SK-N-SH treated with all-trans-retinoic acid at 6 μM for 48 hours (cell line): ENCODE results near the gene LIPM.

Experiments used
- ATAC-seq: fragments of 200-7000 bp; cut with Tn5 transposase; 3 replicates; pipeline ENCODE4 v1.9.1; 2020; ENCODE audit warnings: mild to moderate bottlenecking, moderate library complexity
- ARNTL ChIP-seq: fragments of 450-650 bp; formaldehyde crosslinking; IDR thresholded peaks from 2 replicates; pipeline ENCODE4 v1.5.0; 2020; ENCODE audit warnings: low read depth, mild to moderate bottlenecking, moderate library complexity, borderline replicate concordance
- BACH2 ChIP-seq: fragments of 250-450 bp; sonication (Bioruptor Pico); IDR thresholded peaks from 2 replicates; pipeline ENCODE4 v1.9.0; 2021; ENCODE audit warnings: mild to moderate bottlenecking, borderline replicate concordance
- CSDC2 ChIP-seq: fragments of 250-450 bp; sonication (Bioruptor Pico); IDR thresholded peaks from 2 replicates; pipeline ENCODE4 v1.5.0; 2020; ENCODE audit warnings: mild to moderate bottlenecking, moderate library complexity
- ESRRG ChIP-seq: fragments of 250-450 bp; sonication (Bioruptor Pico); IDR thresholded peaks from 2 replicates; pipeline ENCODE4 v1.6.1; 2021; ENCODE audit warnings: mild to moderate bottlenecking
- GLIS3 ChIP-seq: fragments of 250-450 bp; sonication (Bioruptor Pico); IDR thresholded peaks from 2 replicates; pipeline ENCODE4 v1.5.0; 2020; ENCODE audit warnings: mild to moderate bottlenecking, moderate library complexity
- PPARA ChIP-seq: fragments of 250-450 bp; sonication (Bioruptor Pico); IDR thresholded peaks from 2 replicates; pipeline ENCODE4 v1.5.0; 2020; ENCODE audit warnings: mild to moderate bottlenecking, borderline replicate concordance
- TCF4 ChIP-seq: fragments of 250-450 bp; sonication (Bioruptor Pico); IDR thresholded peaks from 2 replicates; pipeline ENCODE4 v1.8.0; 2021; ENCODE audit warnings: mild to moderate bottlenecking, moderate library complexity, borderline replicate concordance
- TOX ChIP-seq: fragments of 250-450 bp; sonication (Bioruptor Pico); IDR thresholded peaks from 2 replicates; pipeline ENCODE4 v1.8.0; 2021; ENCODE audit warnings: mild to moderate bottlenecking, moderate library complexity, borderline replicate concordance
- ZC3H10 ChIP-seq: fragments of 250-450 bp; sonication (Bioruptor Pico); IDR thresholded peaks from 2 replicates; pipeline ENCODE4 v1.5.1; 2021; ENCODE audit warnings: mild to moderate bottlenecking, moderate library complexity
- ZFP3 ChIP-seq: fragments of 250-450 bp; sonication (Bioruptor Pico); IDR thresholded peaks from 2 replicates; pipeline ENCODE4 v1.5.0; 2020; ENCODE audit warnings: mild to moderate bottlenecking, moderate library complexity
- ZFP30 ChIP-seq: fragments of 450-650 bp; formaldehyde crosslinking; IDR thresholded peaks from 2 replicates; pipeline ENCODE4 v1.5.0; 2022; ENCODE audit warnings: mild to moderate bottlenecking, moderate library complexity
- ZNF565 ChIP-seq: fragments of 450-650 bp; formaldehyde crosslinking; conservative IDR thresholded peaks from 2 replicates; pipeline ENCODE4 v1.5.0; 2020; ENCODE audit warnings: low read depth, mild to moderate bottlenecking, moderate library complexity
- ZNF70 ChIP-seq: fragments of 450-650 bp; formaldehyde crosslinking; IDR thresholded peaks from 2 replicates; pipeline ENCODE4 v1.5.0; 2020; ENCODE audit warnings: mild to moderate bottlenecking, moderate library complexity
- ZNF8 ChIP-seq: fragments of 450-650 bp; formaldehyde crosslinking; IDR thresholded peaks from 2 replicates; pipeline ENCODE4 v1.5.0; 2020; ENCODE audit warnings: mild to moderate bottlenecking, moderate library complexity
- TF ChIP-seq, protein P1 (sequence below): fragments of 250-450 bp; sonication (Bioruptor Pico); IDR thresholded peaks from 2 replicates; pipeline ENCODE4 v1.8.0; 2021; ENCODE audit warnings: low read depth, mild to moderate bottlenecking, moderate library complexity, borderline replicate concordance
- TF ChIP-seq, protein P2 (sequence below): fragments of 250-450 bp; sonication (Bioruptor Pico); IDR thresholded peaks from 2 replicates; pipeline ENCODE4 v1.8.0; 2020; ENCODE audit warnings: mild to moderate bottlenecking, moderate library complexity, borderline replicate concordance
- TF ChIP-seq, protein P3 (sequence below): fragments of 250-450 bp; sonication (Bioruptor Pico); IDR thresholded peaks from 2 replicates; pipeline ENCODE4 v1.5.1; 2020; ENCODE audit warnings: low read depth, mild to moderate bottlenecking, moderate library complexity
- TF ChIP-seq, protein P4 (sequence below): fragments of 250-450 bp; sonication (Bioruptor Pico); IDR thresholded peaks from 2 replicates; pipeline ENCODE4 v1.5.0; 2020; ENCODE audit warnings: mild to moderate bottlenecking, moderate library complexity

Gene LIPM

GRCh38 chr10:88841316-88842111 lies 39.0 kb downstream of the LIPM start:
- no peak for TF ChIP-seq GLIS3 (CRISPR knock-in tag)
- no peak for TF ChIP-seq BACH2
- TF ChIP-seq TOX: no peak
- TF ChIP-seq, protein P1, sequence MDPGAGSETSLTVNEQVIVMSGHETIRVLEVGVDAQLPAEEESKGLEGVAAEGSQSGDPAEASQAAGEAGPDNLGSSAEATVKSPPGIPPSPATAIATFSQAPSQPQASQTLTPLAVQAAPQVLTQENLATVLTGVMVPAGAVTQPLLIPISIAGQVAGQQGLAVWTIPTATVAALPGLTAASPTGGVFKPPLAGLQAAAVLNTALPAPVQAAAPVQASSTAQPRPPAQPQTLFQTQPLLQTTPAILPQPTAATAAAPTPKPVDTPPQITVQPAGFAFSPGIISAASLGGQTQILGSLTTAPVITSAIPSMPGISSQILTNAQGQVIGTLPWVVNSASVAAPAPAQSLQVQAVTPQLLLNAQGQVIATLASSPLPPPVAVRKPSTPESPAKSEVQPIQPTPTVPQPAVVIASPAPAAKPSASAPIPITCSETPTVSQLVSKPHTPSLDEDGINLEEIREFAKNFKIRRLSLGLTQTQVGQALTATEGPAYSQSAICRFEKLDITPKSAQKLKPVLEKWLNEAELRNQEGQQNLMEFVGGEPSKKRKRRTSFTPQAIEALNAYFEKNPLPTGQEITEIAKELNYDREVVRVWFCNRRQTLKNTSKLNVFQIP (CRISPR knock-in tag): no peak
- no peak for ATAC-seq

GRCh38 chr10:88843171-88843570 lies 40.6 kb downstream of the LIPM start:
- no peak for ATAC-seq
- TF ChIP-seq ZFP3 (CRISPR knock-in tag) (no peak), PPARA (CRISPR knock-in tag) (no peak), ZNF70 (CRISPR knock-in tag) (no peak)
- TF ChIP-seq, protein P2, sequence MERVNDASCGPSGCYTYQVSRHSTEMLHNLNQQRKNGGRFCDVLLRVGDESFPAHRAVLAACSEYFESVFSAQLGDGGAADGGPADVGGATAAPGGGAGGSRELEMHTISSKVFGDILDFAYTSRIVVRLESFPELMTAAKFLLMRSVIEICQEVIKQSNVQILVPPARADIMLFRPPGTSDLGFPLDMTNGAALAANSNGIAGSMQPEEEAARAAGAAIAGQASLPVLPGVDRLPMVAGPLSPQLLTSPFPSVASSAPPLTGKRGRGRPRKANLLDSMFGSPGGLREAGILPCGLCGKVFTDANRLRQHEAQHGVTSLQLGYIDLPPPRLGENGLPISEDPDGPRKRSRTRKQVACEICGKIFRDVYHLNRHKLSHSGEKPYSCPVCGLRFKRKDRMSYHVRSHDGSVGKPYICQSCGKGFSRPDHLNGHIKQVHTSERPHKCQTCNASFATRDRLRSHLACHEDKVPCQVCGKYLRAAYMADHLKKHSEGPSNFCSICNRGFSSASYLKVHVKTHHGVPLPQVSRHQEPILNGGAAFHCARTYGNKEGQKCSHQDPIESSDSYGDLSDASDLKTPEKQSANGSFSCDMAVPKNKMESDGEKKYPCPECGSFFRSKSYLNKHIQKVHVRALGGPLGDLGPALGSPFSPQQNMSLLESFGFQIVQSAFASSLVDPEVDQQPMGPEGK: no peak
- TF ChIP-seq, protein P1 (CRISPR knock-in tag): no peak

GRCh38 chr10:88848499-88848898 lies 46.0 kb downstream of the LIPM start:
- ATAC-seq: peak; percentile 84
- TF ChIP-seq ZC3H10 (CRISPR knock-in tag): 0 out of 2 replicates have a peak, but pooled peaks have one; percentile 11
- TF ChIP-seq CSDC2 (CRISPR knock-in tag): no peak

DNA sequence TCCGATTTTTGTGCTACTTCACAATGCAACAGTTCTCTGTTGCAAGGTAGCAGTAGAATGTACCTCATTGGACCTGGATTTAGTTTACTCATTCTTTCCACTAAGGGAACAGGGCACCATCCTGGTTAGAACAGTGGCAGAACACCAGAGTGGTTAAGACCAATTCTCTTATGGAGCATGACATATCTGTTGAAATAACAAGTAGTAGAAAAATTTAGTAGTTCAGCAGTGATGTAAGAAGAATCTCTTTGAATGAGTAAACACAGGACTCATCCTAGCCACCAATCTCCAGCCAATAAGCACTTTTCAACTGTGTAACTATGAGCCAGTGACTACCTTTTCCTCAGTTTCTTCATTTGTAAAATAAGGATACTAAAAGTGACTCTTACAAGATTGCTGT lies 46.7 kb downstream of the LIPM start:
- TF ChIP-seq ZNF8 (CRISPR knock-in tag) (no peak), PPARA (CRISPR knock-in tag) (no peak), ZNF70 (CRISPR knock-in tag) (no peak), TCF4 (CRISPR knock-in tag) (no peak), CSDC2 (CRISPR knock-in tag) (no peak), ZNF565 (CRISPR knock-in tag) (no peak), ESRRG (CRISPR knock-in tag) (no peak)
- TF ChIP-seq, protein P3, sequence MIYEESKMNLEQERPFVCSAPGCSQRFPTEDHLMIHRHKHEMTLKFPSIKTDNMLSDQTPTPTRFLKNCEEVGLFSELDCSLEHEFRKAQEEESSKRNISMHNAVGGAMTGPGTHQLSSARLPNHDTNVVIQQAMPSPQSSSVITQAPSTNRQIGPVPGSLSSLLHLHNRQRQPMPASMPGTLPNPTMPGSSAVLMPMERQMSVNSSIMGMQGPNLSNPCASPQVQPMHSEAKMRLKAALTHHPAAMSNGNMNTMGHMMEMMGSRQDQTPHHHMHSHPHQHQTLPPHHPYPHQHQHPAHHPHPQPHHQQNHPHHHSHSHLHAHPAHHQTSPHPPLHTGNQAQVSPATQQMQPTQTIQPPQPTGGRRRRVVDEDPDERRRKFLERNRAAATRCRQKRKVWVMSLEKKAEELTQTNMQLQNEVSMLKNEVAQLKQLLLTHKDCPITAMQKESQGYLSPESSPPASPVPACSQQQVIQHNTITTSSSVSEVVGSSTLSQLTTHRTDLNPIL (CRISPR knock-in tag): no peak
- ATAC-seq: peak; percentile 42; the same call in 2 of the 3 replicates

DNA sequence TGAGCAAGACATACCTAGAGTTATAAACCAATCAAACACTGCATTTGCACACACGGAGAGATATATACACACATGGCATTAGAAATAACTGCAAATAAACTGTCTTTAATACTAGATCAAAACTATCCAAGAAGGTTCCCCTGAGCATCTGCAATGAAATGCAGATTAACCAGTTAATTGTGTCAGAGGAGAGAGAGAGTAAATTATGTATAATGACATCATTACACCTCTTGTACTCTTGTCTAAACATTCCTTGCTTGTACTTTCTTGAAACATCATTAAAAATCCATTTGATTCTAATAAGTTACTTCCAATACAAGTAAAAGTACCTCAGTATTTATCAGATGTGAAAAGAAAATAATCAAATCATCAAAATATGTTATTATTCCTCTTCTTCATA lies 48.2 kb downstream of the LIPM start:
- no peak for ATAC-seq
- TF ChIP-seq GLIS3 (CRISPR knock-in tag) (no peak), ZNF70 (CRISPR knock-in tag) (no peak), ZNF8 (CRISPR knock-in tag) (no peak), TCF4 (CRISPR knock-in tag) (no peak), ZFP3 (CRISPR knock-in tag) (no peak), PPARA (CRISPR knock-in tag) (no peak), ESRRG (CRISPR knock-in tag) (no peak), ZFP30 (CRISPR knock-in tag) (no peak), ARNTL (CRISPR knock-in tag) (no peak)
- TF ChIP-seq, protein P2: no peak
- TF ChIP-seq, protein P4, sequence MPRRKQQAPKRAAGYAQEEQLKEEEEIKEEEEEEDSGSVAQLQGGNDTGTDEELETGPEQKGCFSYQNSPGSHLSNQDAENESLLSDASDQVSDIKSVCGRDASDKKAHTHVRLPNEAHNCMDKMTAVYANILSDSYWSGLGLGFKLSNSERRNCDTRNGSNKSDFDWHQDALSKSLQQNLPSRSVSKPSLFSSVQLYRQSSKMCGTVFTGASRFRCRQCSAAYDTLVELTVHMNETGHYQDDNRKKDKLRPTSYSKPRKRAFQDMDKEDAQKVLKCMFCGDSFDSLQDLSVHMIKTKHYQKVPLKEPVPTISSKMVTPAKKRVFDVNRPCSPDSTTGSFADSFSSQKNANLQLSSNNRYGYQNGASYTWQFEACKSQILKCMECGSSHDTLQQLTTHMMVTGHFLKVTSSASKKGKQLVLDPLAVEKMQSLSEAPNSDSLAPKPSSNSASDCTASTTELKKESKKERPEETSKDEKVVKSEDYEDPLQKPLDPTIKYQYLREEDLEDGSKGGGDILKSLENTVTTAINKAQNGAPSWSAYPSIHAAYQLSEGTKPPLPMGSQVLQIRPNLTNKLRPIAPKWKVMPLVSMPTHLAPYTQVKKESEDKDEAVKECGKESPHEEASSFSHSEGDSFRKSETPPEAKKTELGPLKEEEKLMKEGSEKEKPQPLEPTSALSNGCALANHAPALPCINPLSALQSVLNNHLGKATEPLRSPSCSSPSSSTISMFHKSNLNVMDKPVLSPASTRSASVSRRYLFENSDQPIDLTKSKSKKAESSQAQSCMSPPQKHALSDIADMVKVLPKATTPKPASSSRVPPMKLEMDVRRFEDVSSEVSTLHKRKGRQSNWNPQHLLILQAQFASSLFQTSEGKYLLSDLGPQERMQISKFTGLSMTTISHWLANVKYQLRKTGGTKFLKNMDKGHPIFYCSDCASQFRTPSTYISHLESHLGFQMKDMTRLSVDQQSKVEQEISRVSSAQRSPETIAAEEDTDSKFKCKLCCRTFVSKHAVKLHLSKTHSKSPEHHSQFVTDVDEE (CRISPR knock-in tag): no peak
- TF ChIP-seq, protein P3 (CRISPR knock-in tag): no peak
